Dendritic cell treated with granulocyte-macrophage colony-stimulating factor and Interleukin-4, amounts not matched to agents 40 ng/mL and 50 ng/mL, for 4 days (primary cell): ENCODE results near the gene IBA57.
A peak's percentile ranks its signal among the peaks of the same experiment; 100 is the strongest.

Experiments used
- H3K27ac Mint-ChIP-seq: one replicate; pipeline ENCODE4 v1.8.0; 2022; ENCODE audit warnings: mild to moderate bottlenecking, mixed read lengths
- H3K27me3 Mint-ChIP-seq: one replicate; pipeline ENCODE4 v1.8.0; 2022; ENCODE audit warnings: mild to moderate bottlenecking, mixed read lengths
- H3K36me3 Mint-ChIP-seq: one replicate; pipeline ENCODE4 v1.8.0; 2022; ENCODE audit warnings: low read depth, mixed read lengths
- H3K4me1 Mint-ChIP-seq: one replicate; pipeline ENCODE4 v1.8.0; 2022; ENCODE audit warnings: low read depth, mixed read lengths
- H3K4me3 Mint-ChIP-seq: one replicate; pipeline ENCODE4 v1.8.0; 2022; ENCODE audit warnings: mild to moderate bottlenecking, moderate library complexity, mixed read lengths
- H3K9me3 Mint-ChIP-seq: one replicate; pipeline ENCODE4 v1.8.0; 2022; ENCODE audit warnings: mixed read lengths
- intact Hi-C: fragments of 100-400 bp; cut with micrococcal nuclease; formaldehyde crosslinking; loops from one replicate; pipeline ENCODE4 v1.15.0; 2022

IBA57 gene

DNA sequence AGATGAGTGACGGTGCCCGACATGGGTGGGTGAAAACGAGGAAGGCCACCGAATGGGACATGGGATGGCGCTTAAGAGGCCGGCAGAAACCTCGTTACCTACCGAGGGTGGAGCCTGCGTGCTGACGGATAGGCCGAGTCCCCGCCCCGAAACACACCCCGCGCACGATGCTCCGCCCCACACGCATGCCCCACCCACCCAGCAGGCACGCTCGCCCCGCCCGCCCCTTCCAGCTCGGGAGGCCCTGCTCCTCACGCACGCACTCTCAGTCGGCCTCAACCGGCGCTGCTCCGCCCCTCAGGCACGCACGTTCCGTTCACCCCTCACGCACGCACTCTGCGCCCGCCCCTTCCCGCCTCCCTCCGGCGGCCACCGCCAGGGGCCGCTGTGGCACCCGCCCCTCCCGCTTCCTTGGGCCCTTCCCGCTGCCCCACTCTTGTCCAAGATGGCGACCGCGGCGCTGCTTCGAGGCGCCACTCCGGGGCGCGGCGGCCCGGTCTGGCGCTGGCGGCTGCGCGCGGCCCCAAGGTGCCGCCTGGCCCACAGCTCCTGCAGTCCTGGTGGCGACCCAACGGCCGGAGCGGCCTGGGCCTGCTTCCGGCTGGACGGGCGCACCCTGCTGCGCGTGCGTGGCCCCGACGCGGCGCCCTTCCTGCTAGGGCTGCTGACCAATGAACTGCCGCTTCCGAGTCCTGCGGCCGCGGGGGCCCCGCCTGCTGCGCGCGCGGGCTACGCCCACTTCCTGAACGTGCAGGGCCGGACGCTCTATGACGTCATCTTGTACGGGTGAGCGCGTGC, at the start of gene IBA57:
Gene IBA57 (plus strand): TSS at position 433 of the 798 bp plus-strand sequence. CDS start 13 bp downstream, at position 446.
- intact Hi-C loops, result loop anchor here (1.0 to 5.0 kb wide), 4 partner anchors 25 to 322 kb away; partner anchors contain the start of genes ARF1, GUK1, MRPL55 and RNF187
- H3K4me3 Mint-ChIP-seq, result peak within 1 kb of the TSS; percentile 83
- no peaks in the 10 kb centered on the region for H3K9me3 Mint-ChIP-seq
- peak within 1 kb of the TSS; percentile 91 for H3K27ac Mint-ChIP-seq
- peaks cover 71% of the 10 kb centered on the region for H3K4me1 Mint-ChIP-seq
- peaks cover 21% of the 10 kb centered on the region for H3K27me3 Mint-ChIP-seq
- H3K36me3 Mint-ChIP-seq, result peaks cover 5% of the 10 kb centered on the region

DNA sequence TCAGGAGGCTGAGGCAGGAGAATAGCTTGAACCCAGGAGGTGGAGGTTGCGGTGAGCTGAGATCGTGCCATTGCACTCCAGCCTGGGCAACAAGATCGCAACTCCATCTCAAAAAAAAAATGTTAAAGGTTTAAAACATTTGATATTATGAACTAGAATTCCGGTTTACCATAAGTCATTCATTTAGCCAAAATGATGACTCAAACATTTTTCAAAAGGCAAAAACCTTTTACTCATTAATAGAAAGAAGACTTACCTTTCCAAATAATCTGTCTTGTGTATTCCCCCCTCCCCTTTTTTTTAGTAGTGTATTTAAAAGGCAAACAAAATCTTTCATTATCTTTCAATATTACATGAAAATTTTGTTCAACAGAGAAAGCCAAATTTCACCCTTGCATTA, 48.3 kb upstream of the IBA57 start:
- no peaks in the 10 kb centered on the region for H3K36me3 Mint-ChIP-seq
- no peak overlapping the region for H3K4me3 Mint-ChIP-seq
- H3K9me3 Mint-ChIP-seq, result peaks cover 8% of the 10 kb centered on the region
- peaks cover 7% of the 10 kb centered on the region for H3K4me1 Mint-ChIP-seq
- intact Hi-C loops, result no loop called here
- no peak overlapping the region for H3K27ac Mint-ChIP-seq
- H3K27me3 Mint-ChIP-seq, result peaks cover 3% of the 10 kb centered on the region

DNA sequence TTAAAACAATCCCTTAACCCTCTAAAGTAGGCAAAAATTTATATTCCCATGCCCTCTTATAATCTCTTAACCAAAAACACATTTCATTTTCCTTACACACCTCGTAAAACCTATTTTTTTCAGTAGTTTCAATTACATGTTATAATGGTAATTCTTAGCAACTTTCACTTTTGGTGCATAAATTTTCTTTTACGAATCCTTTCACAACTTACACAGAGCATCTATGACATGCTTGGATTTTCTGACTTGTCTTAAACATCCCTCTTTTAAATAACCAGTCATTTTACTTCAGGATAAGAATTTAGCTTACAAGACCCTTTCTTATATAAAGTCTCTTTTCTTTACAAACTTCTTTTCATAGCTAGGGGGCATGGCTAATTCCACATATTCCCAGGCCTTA, 47.6 kb upstream of the IBA57 start:
- H3K9me3 Mint-ChIP-seq, result peaks cover 8% of the 10 kb centered on the region
- peaks cover 8% of the 10 kb centered on the region for H3K27me3 Mint-ChIP-seq
- no peak overlapping the region for H3K27ac Mint-ChIP-seq
- no peak overlapping the region for H3K4me3 Mint-ChIP-seq
- peaks cover 7% of the 10 kb centered on the region for H3K4me1 Mint-ChIP-seq
- intact Hi-C loops, result no loop called here
- no peaks in the 10 kb centered on the region for H3K36me3 Mint-ChIP-seq

DNA sequence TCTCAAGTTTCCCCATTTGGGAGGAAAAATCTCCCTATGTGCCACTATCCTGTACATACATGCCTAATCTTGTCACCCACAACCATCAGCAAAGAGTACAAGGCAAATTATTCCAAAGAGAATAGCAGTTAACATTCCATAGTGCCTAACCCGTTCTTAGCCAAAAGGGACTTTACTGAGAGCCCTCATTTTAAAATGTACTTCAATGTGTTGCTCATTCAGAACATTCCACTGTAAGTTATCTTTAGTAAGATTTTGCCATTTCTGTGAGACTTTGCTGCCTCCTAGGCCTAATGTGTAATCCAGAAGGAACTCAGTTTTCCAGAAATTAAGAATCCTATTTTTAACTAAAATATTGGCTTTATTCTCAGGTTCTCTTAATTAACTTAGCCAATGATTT, 45.3 kb upstream of the IBA57 start:
- Mint-ChIP-seq H3K27me3 (peaks cover 13% of the 10 kb centered on the region), H3K36me3 (no peaks in the 10 kb centered on the region), H3K9me3 (peaks cover 8% of the 10 kb centered on the region), H3K4me3 (no peak overlapping the region), H3K27ac (no peak overlapping the region), H3K4me1 (peaks cover 7% of the 10 kb centered on the region)
- intact Hi-C loops, result no loop called here

DNA sequence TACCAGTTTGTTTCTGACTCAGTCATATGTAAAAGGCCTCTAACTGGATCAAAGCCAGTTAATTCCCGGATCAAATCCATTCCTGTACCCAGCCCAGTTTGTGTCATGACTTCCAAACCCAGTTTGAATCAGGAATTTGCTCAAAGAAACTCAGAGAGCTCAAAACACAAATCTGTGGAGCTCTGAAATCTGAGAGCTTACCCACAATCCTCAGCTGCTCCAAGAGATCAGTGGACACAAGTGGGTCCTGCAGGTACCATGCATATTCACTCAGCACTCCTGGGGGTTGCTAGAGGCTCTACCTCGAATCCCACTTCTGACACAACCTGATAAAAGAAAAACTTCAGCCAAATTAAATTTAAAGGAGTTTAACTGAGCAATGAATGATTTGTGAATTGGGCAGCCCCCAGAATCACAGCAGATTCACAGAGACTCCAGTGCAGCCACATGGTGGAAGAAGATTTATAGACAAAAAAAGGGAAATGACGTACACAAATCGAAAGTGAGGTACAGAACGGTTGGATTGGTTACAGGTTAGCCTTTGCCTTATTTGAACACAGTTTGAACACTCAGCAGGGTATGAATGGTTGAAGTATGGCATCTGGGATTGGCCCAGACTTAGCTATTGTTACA, 44.6 kb upstream of the IBA57 start:
- intact Hi-C loops, result no loop called here
- H3K4me1 Mint-ChIP-seq, result peaks cover 7% of the 10 kb centered on the region
- no peak overlapping the region for H3K4me3 Mint-ChIP-seq
- peaks cover 13% of the 10 kb centered on the region for H3K27me3 Mint-ChIP-seq
- peaks cover 8% of the 10 kb centered on the region for H3K9me3 Mint-ChIP-seq
- H3K36me3 Mint-ChIP-seq, result no peaks in the 10 kb centered on the region
- peak overlapping the region; percentile 21 for H3K27ac Mint-ChIP-seq

DNA sequence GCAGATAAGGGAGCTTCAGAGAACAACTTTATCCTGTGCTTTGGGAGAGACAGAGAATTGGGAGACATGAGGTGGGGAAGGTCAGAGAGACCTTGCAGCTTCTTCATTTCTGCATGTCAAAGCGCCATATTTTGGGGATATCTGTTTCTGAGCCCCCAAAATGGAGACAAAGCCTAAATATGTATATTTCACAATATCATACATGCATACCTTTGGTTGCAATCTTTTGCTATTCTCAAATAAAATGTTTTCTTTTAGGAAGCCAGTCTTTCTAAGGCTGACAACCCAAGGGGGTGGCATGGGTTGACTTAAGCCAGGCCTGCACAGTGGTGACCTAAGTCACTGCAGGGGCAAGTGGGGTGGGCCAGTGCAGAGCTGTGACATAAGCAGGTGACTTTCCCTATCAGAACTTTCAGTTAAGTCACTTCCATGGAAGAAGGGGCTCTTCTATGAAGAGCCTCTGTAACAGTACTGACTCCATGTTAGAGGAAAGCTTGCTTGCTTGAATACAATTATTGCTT, 42.6 kb upstream of the IBA57 start:
- Mint-ChIP-seq H3K4me3 (no peak overlapping the region), H3K27me3 (peaks cover 11% of the 10 kb centered on the region), H3K9me3 (peaks cover 4% of the 10 kb centered on the region), H3K27ac (no peak overlapping the region), H3K4me1 (peaks cover 7% of the 10 kb centered on the region), H3K36me3 (no peaks in the 10 kb centered on the region)
- intact Hi-C loops, result no loop called here

DNA sequence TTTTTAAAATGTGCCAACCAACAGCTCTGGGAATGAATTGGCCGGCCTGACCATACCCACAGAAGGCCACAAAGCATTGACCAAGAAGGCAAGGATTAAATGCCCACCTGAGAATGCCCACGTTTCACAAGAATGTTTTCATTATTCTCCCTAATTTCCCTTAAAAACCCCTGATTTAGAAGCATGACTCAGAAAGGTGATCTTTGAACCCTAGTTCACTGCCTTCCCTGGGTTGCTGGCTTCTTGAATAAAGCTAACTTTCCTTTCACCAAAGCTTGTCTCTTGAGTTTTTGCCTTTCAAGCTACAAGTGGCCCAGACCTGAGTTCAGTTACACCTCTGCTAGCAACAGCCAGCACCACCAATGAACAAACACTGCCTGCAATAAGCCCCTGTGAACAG, 42.1 kb upstream of the IBA57 start:
- Mint-ChIP-seq H3K4me3 (no peak overlapping the region), H3K4me1 (peaks cover 7% of the 10 kb centered on the region), H3K36me3 (no peaks in the 10 kb centered on the region), H3K27ac (no peak overlapping the region), H3K27me3 (peaks cover 11% of the 10 kb centered on the region), H3K9me3 (no peaks in the 10 kb centered on the region)
- intact Hi-C loops, result no loop called here

DNA sequence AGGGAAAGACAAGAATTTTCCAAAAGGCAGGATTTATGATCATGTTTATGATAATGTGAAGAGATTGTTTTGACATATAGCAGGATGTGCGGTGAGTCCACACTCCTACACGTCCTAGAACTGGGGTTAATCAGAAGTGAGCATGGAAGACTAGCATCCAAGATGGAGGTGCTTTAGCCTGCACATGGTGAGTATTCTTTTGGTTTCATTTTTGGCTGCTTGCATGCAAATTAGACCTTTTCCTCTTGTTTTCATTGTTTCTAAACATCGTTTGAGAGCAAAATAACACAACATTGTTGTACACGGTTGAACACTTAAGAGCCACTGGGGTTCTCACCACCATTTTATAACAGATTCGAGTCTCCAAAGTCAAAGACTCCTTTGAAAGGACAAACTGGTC, 40.4 kb upstream of the IBA57 start:
- H3K4me1 Mint-ChIP-seq, result peaks cover 7% of the 10 kb centered on the region
- no peaks in the 10 kb centered on the region for H3K36me3 Mint-ChIP-seq
- no peak overlapping the region for H3K4me3 Mint-ChIP-seq
- intact Hi-C loops, result no loop called here
- no peaks in the 10 kb centered on the region for H3K9me3 Mint-ChIP-seq
- peaks cover 10% of the 10 kb centered on the region for H3K27me3 Mint-ChIP-seq
- no peak overlapping the region for H3K27ac Mint-ChIP-seq

DNA sequence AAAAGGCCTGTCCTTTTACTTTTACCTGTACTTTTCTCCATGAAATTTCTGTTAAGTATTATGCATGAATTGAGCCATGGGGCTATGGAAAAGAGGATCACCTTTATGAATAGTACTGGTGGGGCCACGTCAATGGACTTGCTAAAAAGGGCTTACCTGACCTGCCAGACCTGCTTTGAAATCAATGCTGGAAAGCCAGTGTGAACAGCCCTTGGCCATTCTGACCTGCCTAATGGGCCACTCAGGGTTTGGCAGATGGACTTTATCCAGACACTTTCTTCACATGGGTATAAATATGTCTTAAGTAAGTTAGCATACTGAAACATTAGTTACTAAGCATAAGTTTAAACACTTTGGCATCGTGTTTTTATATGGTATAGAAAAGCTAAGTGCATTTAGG, 33.8 kb upstream of the IBA57 start:
- Mint-ChIP-seq H3K4me1 (peaks cover 6% of the 10 kb centered on the region), H3K4me3 (no peak overlapping the region), H3K9me3 (no peaks in the 10 kb centered on the region), H3K27me3 (peaks cover 3% of the 10 kb centered on the region), H3K27ac (no peak overlapping the region), H3K36me3 (no peaks in the 10 kb centered on the region)
- intact Hi-C loops, result loop anchor here (5.0 to 10.0 kb wide), 2 partner anchors 261 to 353 kb away; partner anchors contain the start of gene RNF187

DNA sequence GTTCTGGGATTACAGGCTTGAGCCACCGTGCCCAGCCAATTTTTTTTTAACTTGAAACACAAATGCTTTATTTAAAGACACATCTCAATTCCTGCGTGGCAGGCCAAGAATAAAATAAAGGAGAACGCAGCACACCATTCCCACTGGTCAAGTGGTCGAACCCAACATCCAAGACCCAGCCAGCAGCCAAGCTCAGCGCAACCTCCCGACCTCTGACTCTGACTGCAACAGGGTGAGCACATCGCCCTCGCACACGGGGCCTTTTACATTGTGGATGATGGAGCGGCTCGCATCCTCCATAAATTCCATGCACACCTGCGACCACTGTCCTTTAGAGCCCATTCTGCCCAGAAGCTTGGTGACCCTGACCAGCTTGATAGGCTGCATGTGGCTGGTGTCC, 31.0 kb upstream of the IBA57 start:
- Mint-ChIP-seq H3K4me3 (no peak overlapping the region), H3K27ac (peak overlapping the region; percentile 20), H3K27me3 (peaks cover 3% of the 10 kb centered on the region), H3K9me3 (no peaks in the 10 kb centered on the region), H3K36me3 (peaks cover 1% of the 10 kb centered on the region), H3K4me1 (peaks cover 6% of the 10 kb centered on the region)
- intact Hi-C loops, result loop anchor here (5.0 to 10.0 kb wide), 2 partner anchors 258 to 350 kb away; partner anchors contain the start of gene RNF187

DNA sequence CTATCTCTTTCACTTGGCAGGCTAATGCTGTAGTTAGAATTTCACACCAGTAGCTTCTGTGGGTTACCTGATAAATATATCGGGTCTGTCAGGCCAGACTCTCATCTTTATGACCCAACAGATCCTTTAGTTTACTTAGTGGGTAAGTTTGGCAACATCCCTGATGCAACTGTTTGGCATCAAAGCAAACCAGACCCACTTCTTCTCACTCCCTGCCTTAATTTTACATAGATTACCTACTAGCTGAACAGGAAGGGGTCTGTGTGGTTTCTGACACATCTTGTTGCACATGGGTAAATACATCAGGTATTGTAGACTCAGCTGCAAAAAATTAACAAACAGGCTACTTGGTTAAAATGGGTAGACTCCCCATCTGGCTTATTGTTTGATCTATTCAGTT, 28.7 kb upstream of the IBA57 start:
- no peaks in the 10 kb centered on the region for H3K27me3 Mint-ChIP-seq
- intact Hi-C loops, result loop anchor here (10.0 kb wide), 1 partner anchor 348 kb away; the partner anchor contains the start of gene RNF187
- peaks cover 18% of the 10 kb centered on the region for H3K4me1 Mint-ChIP-seq
- H3K36me3 Mint-ChIP-seq, result peaks cover 25% of the 10 kb centered on the region
- H3K9me3 Mint-ChIP-seq, result no peaks in the 10 kb centered on the region
- no peak overlapping the region for H3K4me3 Mint-ChIP-seq
- H3K27ac Mint-ChIP-seq, result no peak overlapping the region

DNA sequence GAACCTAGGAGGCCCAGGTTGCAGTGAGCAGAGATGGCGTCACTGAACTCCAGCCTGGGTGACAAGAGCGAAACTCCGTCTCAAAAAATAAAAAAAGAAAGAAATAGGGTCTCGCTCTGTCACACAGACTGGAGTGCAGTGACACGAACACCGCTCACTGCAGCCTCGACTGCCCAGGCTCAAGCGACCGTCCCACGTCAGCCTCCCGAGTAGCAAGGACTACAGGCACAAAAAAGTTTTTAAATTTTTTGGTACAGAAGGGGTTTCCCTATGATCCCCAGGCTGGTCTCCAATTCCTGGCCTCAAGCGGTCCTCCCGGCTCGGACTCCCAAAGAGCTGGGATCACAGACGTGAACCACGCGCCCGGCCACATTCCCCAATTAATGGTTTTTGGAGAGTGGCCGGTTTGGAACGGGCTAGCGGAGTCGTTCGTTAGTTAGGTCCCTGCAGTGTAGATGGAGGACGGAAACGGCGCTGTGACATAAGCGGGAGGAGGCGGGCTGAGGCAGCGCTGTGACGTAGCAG, 26.1 kb upstream of the IBA57 start:
- peak overlapping the region; percentile 82 for H3K4me3 Mint-ChIP-seq
- peak overlapping the region; percentile 87 for H3K27ac Mint-ChIP-seq
- no peaks in the 10 kb centered on the region for H3K9me3 Mint-ChIP-seq
- H3K4me1 Mint-ChIP-seq, result peaks cover 41% of the 10 kb centered on the region
- no peaks in the 10 kb centered on the region for H3K27me3 Mint-ChIP-seq
- H3K36me3 Mint-ChIP-seq, result peaks cover 49% of the 10 kb centered on the region
- intact Hi-C loops, result loop anchor here (1.0 to 10.0 kb wide), 2 partner anchors 30 to 345 kb away; partner anchors contain the start of genes MRPL55 and RNF187

DNA sequence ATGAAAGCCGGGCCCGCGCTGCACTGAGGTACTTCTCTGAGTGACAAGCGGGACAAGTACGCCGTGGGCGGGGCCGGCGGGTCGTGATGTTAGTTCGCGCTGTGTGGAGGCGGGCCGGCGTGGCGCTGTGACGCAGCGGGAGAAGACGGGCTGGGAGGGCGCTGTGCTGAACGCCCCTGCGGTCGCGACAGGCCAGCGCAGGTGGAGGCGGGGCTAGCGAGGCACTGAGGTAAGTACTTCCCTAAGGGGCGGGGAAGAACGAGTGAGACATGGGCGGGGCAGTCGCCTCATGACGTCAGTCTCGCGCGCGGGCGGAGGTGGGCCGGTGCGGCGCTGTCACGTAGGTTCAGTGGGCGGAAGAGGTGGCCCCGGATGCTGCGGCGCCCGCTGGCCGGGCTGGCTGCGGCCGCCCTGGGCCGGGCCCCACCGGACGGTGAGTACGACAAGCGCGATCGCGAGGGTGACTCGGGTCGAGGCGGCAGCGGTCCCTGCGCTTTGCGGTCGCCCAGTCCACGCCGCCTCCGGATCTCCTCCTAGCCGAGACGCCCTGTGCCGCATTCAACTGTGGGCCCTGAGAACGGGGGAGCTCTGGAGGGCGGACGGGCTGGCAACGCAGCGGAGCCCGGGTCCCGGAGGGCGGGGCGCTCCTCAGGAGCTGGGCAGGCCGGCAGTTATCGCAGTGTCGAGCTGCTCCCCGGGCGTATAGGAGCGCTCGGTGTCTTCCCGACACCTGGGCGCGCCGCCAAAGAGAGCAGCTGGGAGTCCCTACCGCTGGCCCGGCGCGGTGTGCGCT, 25.5 kb upstream of the IBA57 start, which contains the start of gene GUK1:
Gene GUK1 (plus strand): TSS at position 349 of the 793 bp plus-strand sequence. CDS start 24 bp downstream, at position 373.
- Mint-ChIP-seq H3K4me3 (peak within 1 kb of the TSS; percentile 82), H3K36me3 (peaks cover 56% of the 10 kb centered on the region), H3K4me1 (peaks cover 41% of the 10 kb centered on the region), H3K27me3 (no peaks in the 10 kb centered on the region), H3K9me3 (no peaks in the 10 kb centered on the region), H3K27ac (peak within 1 kb of the TSS; percentile 87)
- intact Hi-C loops, result loop anchor here (1.0 to 10.0 kb wide), 3 partner anchors 25 to 345 kb away; partner anchors contain the start of genes IBA57, MRPL55 and RNF187
